ENCODE results near the gene GNE. TPM values are rescaled to one million over a fixed set of nuclear protein-coding genes. Genes with fewer than 3 reads are reported as not detected.

The GNE gene
- total and polyA plus RNA-seq, 2 of the 13 experiments (the other 11 are each of a cell fraction or from before 2014, with no cell fraction given) = 16.1 to 24.1 TPM

GRCh38 chr9:36214571-36214970 lies 43.7 kb downstream of the GNE start:
- no peaks in the 10 kb centered on the region for H3K4me1 ChIP-seq (ENCODE audit: insufficient read depth, low read length)
- H3K79me2 ChIP-seq (ENCODE audit: insufficient read depth, low read length) = peaks cover 4% of the 10 kb centered on the region
- peaks cover 30 to 82% of the 10 kb centered on the region in 2 experiments for H3K36me3 ChIP-seq (replicated peaks in 1 of 2; ENCODE audit: control insufficient read depth in 1 of 2, insufficient read depth in 2 of 2, low read length in 2 of 2)
- no peak for FAIRE-seq
- ChIA-PET CTCF (ENCODE audit: low intra/inter-chr PET ratio, low total read pairs) (no interaction called here), POLR2A (no interaction called here)
- in situ Hi-C loops (cut with HindIII; ENCODE audit: extremely low pct_ligation_motif_present, low pct_unique_long_range_greater_than_20kb) = no loop called here
- no peaks in the 10 kb centered on the region for H4K20me1 ChIP-seq (ENCODE audit: insufficient read depth, low read length)
- no peak overlapping the region for H3K9ac ChIP-seq (ENCODE audit: insufficient read depth, low read depth, low read length)
- intact Hi-C loops (cut with micrococcal nuclease; ENCODE audit: unreplicated experiment) = no loop called here
- no peak overlapping the region for H3K4me2 ChIP-seq (ENCODE audit: low read depth, low read length)
- no peaks in the 10 kb centered on the region for H3K27me3 ChIP-seq (ENCODE audit: control insufficient read depth in 1 of 2, insufficient read depth in 2 of 2, low read length in 2 of 2)
- no peaks in the 10 kb centered on the region for H3K9me3 ChIP-seq (ENCODE audit: low read length)
- no TSS peak for BruUV-seq (replicated peaks)
- no peak for ATAC-seq
- H3K4me3 ChIP-seq (replicated peaks in 1 of 3; ENCODE audit: insufficient read depth in 1 of 3, low read depth in 2 of 3, low read length in 3 of 3) = no peak overlapping the region
- H3K27ac ChIP-seq (ENCODE audit: extremely low read length, insufficient read depth, low read length) = no peak overlapping the region
- no peak overlapping the region for H2AFZ ChIP-seq (ENCODE audit: low read length)
- no peak for DNase-seq (ENCODE audit: low spot score)
- TF ChIP-seq ZNF546 (CRISPR knock-in tag; conservative IDR thresholded peaks at IDR 0.05) (no peak), ZKSCAN1 (IDR thresholded peaks at IDR 0.05; ENCODE audit: low read length) (no peak), ZBTB33 (CRISPR knock-in tag; IDR thresholded peaks at IDR 0.05) (no peak), ZNF883 (CRISPR knock-in tag; IDR thresholded peaks at IDR 0.05; ENCODE audit: not compliant biosample characterization) (no peak), RFX5 (IDR thresholded peaks at IDR 0.05; ENCODE audit: low read depth, low read length) (no peak), ZXDC (CRISPR knock-in tag; IDR thresholded peaks at IDR 0.05) (no peak), NR1H2 (CRISPR knock-in tag; IDR thresholded peaks at IDR 0.05; ENCODE audit: borderline replicate concordance, low read depth) (no peak), ZNF547 (CRISPR knock-in tag; IDR thresholded peaks at IDR 0.05) (no peak), MTA1 (CRISPR knock-in tag; IDR thresholded peaks at IDR 0.05; ENCODE audit: borderline replicate concordance) (no peak), ZNF44 (CRISPR knock-in tag; IDR thresholded peaks at IDR 0.05) (no peak), ZBED4 (CRISPR knock-in tag; IDR thresholded peaks at IDR 0.05; ENCODE audit: borderline replicate concordance) (no peak), ZNF576 (CRISPR knock-in tag; IDR thresholded peaks at IDR 0.05) (no peak), GABPA (IDR thresholded peaks at IDR 0.05; ENCODE audit: low read depth, low read length) (no peak), GABPA (CRISPR knock-in tag; IDR thresholded peaks at IDR 0.05; ENCODE audit: low read depth) (no peak), DNMT1 (CRISPR knock-in tag; IDR thresholded peaks at IDR 0.05) (no peak), ZMYM4 (CRISPR knock-in tag; IDR thresholded peaks at IDR 0.05) (no peak), ZNF768 (CRISPR knock-in tag; IDR thresholded peaks at IDR 0.05) (no peak), MXD4 (CRISPR knock-in tag; IDR thresholded peaks at IDR 0.05) (no peak), IKZF1 (IDR thresholded peaks at IDR 0.05) (no peak), YEATS2 (CRISPR knock-in tag; IDR thresholded peaks at IDR 0.05; ENCODE audit: borderline replicate concordance) (no peak)
